Activated T-cell treated with anti-CD3 and anti-CD28 coated beads, Interleukin-2, amount 50 U/mL, for 24 hours (primary cell): Measurements from ENCODE around the gene TRAPPC2L.
A peak's percentile ranks its signal among the peaks of the same experiment; 100 is the strongest.

ENCODE experiments used
- DNase-seq: peaks from one replicate; pipeline ENCODE4 v3.0.0-alpha.2; 2020
- H3K27ac Mint-ChIP-seq: 2 replicates; pipeline ENCODE4 v1.8.0; 2020; ENCODE audit warnings: mild to moderate bottlenecking, mixed read lengths
- H3K27me3 Mint-ChIP-seq: 2 replicates; pipeline ENCODE4 v1.8.0; 2020; ENCODE audit warnings: mixed read lengths
- H3K36me3 Mint-ChIP-seq: 2 replicates; pipeline ENCODE4 v1.8.0; 2020; ENCODE audit warnings: low read depth, mixed read lengths
- H3K4me1 Mint-ChIP-seq: 2 replicates; pipeline ENCODE4 v1.8.0; 2020; ENCODE audit warnings: low read depth, mixed read lengths
- H3K4me3 Mint-ChIP-seq: 2 replicates; pipeline ENCODE4 v1.8.0; 2020; ENCODE audit warnings: mild to moderate bottlenecking, moderate library complexity, mixed read lengths
- H3K9me3 Mint-ChIP-seq: 2 replicates; pipeline ENCODE4 v1.8.0; 2020; ENCODE audit warnings: mixed read lengths

Gene TRAPPC2L, protein sequence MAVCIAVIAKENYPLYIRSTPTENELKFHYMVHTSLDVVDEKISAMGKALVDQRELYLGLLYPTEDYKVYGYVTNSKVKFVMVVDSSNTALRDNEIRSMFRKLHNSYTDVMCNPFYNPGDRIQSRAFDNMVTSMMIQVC

DNA sequence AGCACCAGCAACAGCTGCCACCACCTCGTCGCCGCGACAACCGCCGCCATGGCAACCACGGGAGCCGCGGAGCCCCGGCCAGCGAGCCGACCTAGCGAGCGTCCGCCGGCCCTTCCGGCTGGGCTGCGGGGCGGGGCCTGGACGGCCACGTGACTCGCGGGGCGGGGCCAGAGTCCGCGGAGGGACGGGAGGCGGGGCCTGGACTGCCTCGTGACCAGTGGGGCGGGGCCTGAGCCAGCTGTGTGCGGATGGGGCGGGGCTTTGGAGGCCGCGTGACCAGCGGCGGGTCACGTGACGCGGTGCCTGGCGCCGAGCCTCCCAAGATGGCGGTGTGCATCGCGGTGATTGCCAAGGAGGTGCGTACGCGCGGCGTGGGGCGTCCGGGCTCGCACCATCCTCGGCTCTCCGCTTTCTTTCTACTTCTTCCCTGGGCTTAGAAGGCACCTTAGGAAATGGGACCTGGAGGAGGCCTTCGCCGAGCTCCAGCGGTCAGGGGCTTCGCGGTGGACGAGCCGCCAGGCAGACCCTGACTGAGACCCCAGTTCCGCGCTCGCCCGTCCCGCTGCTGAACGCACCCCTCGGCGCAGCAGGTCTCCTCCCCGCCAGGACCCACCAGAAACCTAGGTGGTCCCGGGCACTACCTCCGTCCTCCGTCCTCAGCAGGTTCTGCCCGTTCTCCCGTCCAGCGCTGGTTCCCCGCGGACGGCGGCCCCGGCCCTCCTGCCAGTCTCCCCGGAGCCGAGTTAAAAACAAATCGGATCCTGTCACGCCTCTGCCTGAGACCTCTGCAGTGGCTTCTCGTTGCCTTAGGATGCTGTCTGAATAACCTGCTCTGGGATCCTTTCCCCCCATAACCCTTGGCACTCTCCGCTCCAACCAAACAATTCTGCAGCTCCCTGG, at the start of gene TRAPPC2L, which contains the start of gene GALNS:
Gene TRAPPC2L (plus strand): TSS at position 300 of the 900 bp plus-strand sequence. CDS start 24 bp downstream, at position 324.
Gene GALNS (minus strand): TSS at position 120 of the 900 bp plus-strand sequence. CDS start 70 bp downstream, at position 50.
- H3K9me3 Mint-ChIP-seq: no peaks in the 10 kb centered on the region
- peak; percentile 99 for DNase-seq
- peak within 1 kb of the TSS; percentile 96 for H3K27ac Mint-ChIP-seq
- peaks cover 50% of the 10 kb centered on the region for H3K36me3 Mint-ChIP-seq
- H3K27me3 Mint-ChIP-seq: no peaks in the 10 kb centered on the region
- peaks cover 33% of the 10 kb centered on the region for H3K4me1 Mint-ChIP-seq
- peak within 1 kb of the TSS; percentile 98 for H3K4me3 Mint-ChIP-seq

DNA sequence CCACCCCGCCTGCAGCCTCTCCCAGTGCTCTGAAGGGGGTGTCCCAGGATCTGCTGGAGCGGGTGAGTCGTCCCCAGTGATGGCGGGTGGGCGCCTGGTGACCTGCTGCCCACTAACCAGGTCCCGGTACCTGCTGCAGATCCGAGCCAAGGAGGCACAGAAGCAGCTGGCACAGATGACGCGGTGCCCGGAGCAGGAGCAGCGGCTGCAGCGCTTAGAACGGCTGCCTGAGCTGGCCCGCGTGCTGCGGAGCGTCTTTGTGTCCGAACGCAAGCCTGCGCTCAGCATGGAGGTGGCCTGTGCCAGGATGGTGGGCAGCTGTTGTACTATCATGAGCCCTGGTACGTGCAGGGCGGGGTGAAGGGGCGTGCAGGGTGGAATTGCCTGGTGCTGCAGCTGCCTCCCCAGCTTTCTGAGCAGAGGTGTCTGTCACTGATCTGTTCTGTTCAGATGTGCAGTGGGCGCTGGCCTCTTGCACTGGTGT, 49.7 kb upstream of the TRAPPC2L start:
- Mint-ChIP-seq H3K4me1 (peaks cover 26% of the 10 kb centered on the region), H3K36me3 (peaks cover 74% of the 10 kb centered on the region), H3K27ac (peak overlapping the region; percentile 98), H3K9me3 (no peaks in the 10 kb centered on the region), H3K4me3 (peak overlapping the region; percentile 93), H3K27me3 (no peaks in the 10 kb centered on the region)
- peak; percentile 52 for DNase-seq

DNA sequence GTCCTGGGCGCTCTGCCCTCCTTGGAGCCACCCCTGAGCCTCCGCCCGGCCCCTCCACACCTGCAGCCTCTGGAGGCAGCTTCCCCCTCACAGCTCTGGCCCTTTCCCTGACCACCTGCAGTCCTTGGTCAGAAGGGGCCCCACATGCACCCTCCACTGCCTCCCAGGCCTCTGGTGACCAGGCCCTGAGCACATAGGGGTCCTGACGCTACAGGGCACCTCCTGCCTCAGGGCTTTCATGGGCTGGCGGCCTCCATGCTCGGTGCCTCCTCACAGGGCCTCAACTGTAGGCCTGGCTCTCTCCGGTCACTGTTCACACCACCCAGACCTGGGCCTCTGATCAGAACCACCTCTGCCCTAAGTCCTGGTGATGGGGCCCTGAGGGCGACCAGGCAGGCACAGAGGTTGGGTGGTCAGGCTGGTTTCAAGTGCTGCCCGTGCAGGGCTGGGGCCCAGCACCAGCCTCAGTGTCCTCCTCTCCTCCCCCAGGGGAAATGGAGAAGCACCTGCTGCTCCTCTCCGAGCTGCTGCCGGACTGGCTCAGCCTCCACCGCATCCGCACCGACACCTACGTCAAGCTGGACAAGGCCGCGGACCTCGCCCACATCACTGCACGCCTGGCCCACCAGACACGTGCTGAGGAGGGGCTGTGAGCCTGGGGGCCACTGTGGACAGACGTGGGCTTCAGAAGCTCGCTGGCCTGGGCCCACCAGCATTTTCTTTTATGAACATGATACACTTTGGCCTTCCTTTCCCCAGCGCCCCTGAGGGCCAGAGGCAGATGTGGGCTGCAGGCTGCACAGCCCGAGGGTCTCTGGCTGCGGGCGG, 49.1 kb upstream of the TRAPPC2L start:
- H3K27ac Mint-ChIP-seq: peak overlapping the region; percentile 98
- H3K9me3 Mint-ChIP-seq: no peaks in the 10 kb centered on the region
- H3K4me3 Mint-ChIP-seq: peak overlapping the region; percentile 93
- DNase-seq: peak; percentile 47
- H3K36me3 Mint-ChIP-seq: peaks cover 74% of the 10 kb centered on the region
- H3K27me3 Mint-ChIP-seq: no peaks in the 10 kb centered on the region
- peaks cover 28% of the 10 kb centered on the region for H3K4me1 Mint-ChIP-seq

DNA sequence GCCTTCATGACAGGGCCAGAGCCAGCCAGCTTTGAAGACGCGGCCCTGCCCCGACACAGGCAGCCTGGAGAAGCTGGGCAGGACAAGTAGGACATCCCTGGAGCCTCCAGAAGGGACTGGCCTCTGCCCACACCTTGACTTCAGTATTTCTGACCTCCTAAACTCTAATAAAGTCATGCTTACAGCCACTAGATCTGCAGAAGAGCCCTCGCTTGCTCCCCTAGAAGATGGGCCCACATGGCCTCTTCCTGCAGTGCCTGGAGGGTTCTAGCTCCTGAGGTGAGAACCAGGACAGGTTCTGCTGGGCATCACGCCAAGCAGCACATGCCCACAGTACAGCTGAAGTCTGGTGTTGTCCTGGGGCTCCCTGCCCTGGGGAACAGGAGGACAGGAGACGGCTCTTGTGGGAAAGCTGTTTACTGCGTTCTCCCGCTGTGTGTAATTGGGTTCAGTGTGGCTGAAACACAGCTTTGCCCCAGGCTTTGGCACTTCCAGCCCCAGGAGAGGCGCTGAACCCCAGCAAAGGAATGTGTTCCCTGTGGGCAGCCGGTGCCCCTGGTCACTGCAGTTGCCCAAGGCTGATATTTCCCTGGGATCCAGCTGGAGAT, 47.8 kb upstream of the TRAPPC2L start:
- Mint-ChIP-seq H3K4me3 (peak overlapping the region; percentile 93), H3K4me1 (peaks cover 33% of the 10 kb centered on the region), H3K36me3 (peaks cover 72% of the 10 kb centered on the region), H3K27me3 (no peaks in the 10 kb centered on the region), H3K9me3 (no peaks in the 10 kb centered on the region), H3K27ac (peak overlapping the region; percentile 98)
- peak; percentile 51 for DNase-seq

DNA sequence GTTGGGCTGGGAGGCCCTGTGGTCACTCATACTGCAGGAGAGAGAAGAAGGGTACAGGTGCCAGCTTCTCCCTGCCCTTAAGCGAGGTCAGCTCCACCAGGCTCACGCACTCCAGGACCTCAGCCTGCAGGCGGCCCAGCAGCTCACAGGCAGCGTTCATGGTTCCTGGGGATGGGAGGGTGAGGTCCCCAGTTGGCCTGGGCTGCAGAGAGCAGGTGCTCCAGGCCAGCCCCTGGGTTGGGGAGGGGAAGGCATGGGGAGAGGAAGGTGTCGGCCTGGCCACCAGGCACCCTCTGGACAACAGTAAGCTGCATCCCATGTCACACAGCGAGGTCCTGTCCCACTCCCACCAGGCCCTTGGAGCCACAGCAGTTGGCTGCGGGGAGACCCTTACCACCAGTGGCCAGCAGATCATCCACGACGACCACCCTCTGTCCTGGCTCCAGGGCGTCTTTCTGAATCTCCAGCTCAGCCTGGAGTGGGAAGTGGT, 47.2 kb upstream of the TRAPPC2L start:
- Mint-ChIP-seq H3K36me3 (peaks cover 66% of the 10 kb centered on the region), H3K4me3 (peak overlapping the region; percentile 93), H3K27me3 (no peaks in the 10 kb centered on the region), H3K27ac (peak overlapping the region; percentile 98), H3K4me1 (peaks cover 33% of the 10 kb centered on the region), H3K9me3 (no peaks in the 10 kb centered on the region)
- peak; percentile 52 for DNase-seq

DNA sequence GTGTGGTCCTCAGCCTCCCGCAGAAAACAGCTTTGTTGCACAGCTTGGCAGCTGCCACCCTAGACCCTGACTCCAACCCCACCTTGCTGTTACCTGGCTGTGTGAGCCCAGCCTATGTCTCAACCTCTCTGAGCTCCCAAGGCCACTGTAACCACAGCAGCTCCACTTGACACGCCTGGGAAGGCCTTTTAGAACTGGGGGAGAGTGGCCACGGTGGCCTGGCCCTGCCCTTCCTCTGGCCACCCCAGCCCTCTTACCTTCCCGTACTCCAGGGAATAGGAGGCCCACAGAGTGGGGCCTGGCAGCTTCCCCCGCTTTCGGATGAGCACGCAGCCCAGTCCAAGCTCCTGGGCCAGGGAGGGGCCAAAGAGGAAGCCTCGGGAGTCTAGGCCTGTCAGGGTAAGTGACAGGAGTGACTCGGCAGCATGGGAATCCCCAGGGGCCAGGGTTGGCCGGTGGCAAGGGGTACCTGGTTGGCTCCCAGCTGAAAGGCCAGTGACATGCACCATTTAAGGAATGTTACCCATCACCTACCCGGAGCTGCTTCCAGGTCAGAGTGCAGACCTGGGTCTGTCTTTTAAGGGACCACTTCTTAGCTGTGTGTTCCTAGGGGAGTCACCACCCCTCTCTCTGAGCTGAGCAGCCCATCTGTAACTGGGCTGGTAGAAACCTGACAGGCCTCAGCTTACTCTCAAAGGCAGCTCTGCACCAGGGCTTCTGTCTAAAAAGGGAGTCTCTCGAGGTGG, 46.6 kb upstream of the TRAPPC2L start:
- H3K4me3 Mint-ChIP-seq: peak overlapping the region; percentile 93
- peak overlapping the region; percentile 98 for H3K27ac Mint-ChIP-seq
- peaks cover 33% of the 10 kb centered on the region for H3K4me1 Mint-ChIP-seq
- H3K27me3 Mint-ChIP-seq: no peaks in the 10 kb centered on the region
- H3K36me3 Mint-ChIP-seq: peaks cover 60% of the 10 kb centered on the region
- H3K9me3 Mint-ChIP-seq: no peaks in the 10 kb centered on the region
- peak; percentile 72 for DNase-seq

DNA sequence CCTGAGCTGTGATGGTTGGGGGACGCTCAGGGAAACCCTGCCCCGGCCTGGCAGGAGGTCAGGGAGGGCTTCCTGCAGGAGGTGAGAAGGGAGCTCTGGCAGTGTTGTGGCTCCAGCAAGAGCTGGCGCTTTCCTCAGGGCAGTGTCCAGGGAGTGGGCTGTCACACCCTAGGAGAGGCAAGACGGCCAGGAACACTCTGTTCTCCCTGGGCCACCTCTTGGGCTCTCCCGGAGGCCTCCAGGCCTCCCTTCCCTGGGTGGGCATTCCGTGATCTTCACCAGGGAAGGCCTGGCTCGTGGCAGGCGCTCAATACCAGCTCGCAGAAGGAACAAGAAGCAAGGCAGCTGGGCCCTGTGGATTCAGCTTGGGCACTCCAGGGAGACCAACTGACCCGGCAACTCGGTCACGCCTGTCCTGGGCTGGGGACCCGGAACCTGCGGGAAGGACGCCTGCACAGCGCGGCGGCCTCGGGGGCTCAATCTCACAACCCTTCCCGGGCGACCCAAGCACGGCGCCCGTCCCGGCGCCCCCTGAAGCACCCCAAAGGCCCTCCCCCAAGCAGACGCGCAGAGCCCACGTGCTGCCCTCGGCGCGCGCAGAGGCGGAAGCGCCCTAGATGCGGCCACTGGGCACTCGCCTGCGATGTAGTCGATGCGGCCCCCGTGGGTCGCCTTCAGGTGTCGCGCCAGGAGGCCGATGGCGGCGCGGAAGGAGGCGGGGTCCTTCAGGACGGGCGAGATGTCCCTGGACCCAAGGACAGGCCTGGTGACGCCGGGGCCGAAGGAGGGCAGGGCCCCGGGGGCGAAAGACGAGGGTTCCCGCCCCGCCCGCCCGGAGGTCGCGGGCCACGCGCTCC, 45.8 kb upstream of the TRAPPC2L start:
- peaks cover 52% of the 10 kb centered on the region for H3K36me3 Mint-ChIP-seq
- no peaks in the 10 kb centered on the region for H3K9me3 Mint-ChIP-seq

DNA sequence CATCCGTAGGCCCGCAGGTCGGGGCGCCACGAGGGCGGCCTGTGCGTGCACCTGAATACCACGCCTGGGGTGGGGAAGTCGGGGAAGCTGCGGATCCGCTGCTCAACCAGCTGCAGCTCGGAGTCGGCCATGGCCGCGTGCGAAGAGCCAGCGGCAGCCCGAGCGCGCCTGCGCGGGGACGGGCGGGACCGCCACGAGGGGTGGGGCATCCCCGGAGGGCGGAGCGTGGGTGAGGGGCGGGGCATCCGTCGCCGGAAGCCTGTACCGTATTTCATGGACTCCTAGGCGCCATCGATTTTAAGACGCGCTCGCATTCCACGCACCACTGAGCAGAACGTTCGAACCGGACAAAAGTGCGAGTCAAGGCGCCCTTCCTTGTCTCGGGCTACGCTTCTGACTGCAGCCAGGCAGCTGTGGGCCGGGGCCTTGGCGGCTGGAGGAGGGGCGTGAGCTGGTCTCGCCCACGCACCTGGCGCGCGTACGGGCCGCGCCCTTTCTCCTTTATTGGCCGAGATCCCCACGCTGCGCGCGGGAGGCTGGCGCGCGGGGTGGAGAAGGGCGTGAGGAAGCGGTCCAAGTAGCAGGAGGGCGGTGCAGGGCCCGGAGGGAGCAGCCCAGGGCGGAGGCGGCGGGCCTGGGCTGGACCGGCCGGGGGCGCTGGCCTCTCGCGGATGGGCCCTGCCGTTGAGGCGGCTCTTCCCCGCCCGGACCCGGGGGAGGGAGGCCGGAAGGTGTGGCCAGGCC, 45.0 kb upstream of the TRAPPC2L start, which contains the start of gene APRT:
Gene APRT (minus strand): TSS at position 160 of the 744 bp plus-strand sequence. CDS start 29 bp downstream, at position 131.
- Mint-ChIP-seq H3K36me3 (peaks cover 44% of the 10 kb centered on the region), H3K27me3 (no peaks in the 10 kb centered on the region), H3K4me3 (peak within 1 kb of the TSS; percentile 93), H3K9me3 (no peaks in the 10 kb centered on the region), H3K27ac (peak within 1 kb of the TSS; percentile 98), H3K4me1 (peaks cover 33% of the 10 kb centered on the region)
- DNase-seq: peak; percentile 100

More for the DNA sequence above, 45.8 kb upstream of the TRAPPC2L start:
- Mint-ChIP-seq H3K4me1 (peaks cover 33% of the 10 kb centered on the region), H3K27me3 (no peaks in the 10 kb centered on the region), H3K4me3 (peak overlapping the region; percentile 93), H3K27ac (peak overlapping the region; percentile 98)
- no peak for DNase-seq

DNA sequence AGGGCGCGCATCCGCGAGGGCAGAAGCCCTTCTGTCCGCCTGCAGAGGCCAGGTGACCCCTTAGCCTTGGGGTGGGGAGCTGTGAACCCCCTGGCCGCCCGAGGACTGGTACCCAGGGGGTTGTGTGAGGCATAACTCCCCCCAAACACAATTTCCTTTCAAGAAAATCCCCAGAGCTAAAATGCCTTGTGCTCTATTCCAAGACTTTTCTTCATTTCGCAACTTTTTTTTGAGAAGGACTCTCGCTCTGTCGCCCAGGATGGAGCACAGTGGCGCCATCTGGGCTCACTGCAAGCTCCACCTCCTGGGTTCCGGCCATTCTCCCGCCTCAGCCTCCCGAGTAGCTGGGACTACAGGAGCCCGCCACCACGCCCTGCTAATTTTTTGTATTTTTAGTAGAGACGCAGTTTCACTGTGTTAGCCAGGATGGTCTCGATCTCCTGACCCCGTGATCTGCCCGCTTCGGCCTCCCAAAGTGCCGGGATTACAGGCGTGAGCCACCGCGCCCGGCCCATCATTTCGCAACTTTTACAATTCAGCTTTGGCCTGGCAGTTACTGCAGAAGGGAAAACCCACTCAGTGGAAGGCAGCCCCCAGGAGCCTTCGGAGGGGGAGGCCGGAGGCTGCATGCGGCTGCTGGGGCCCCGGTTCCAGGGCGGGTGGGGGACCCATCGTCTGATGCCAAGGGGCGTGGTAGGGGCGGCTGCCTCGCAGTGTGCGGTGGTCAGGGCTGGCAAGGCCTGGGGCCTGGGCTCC, 44.2 kb upstream of the TRAPPC2L start:
- Mint-ChIP-seq H3K9me3 (no peaks in the 10 kb centered on the region), H3K27ac (peak overlapping the region; percentile 93), H3K4me3 (peak overlapping the region; percentile 93), H3K27me3 (no peaks in the 10 kb centered on the region), H3K36me3 (peaks cover 37% of the 10 kb centered on the region), H3K4me1 (peaks cover 31% of the 10 kb centered on the region)
- no peak for DNase-seq

DNA sequence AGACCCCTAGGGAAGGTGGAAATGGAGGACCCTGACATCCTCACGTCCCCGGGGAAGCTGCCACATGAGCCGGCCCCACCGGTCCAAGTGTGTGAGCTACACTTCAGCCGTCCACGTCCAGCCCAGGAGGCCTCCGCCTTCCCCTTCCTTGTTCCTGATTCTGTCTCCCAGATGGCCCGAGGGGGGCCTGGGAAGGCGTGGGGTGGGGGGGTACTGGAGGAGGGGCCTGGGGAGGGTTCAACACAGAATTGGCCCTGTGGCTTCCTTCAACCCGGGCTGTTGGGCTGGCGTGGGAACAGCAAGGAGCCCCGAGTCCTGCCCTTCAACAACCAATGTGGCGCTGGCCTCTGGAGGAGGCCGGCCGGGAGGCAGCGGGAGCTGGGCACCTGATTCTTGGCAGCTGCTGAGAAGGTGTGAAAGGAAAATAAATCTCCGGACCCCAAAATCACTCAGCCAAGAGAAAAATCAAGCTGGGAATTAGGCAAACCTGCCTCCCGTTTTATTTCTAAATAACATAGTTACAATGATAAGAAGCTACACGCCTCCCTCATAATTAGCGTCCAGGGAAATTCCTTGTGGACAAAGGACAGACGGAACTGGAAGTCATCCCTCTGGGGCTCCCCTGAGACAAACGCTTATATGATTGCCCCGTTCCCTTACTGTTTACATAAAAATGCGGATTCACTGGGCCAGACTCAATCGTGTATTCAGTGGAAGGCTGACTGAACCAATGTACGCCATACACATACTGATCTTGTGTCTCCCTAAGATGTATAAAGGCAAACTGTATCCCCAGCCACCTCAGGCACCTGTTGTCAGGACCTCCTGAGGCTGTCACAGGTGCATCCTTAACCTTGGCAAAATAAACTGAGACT, 43.4 kb upstream of the TRAPPC2L start:
- DNase-seq: no peak

DNA sequence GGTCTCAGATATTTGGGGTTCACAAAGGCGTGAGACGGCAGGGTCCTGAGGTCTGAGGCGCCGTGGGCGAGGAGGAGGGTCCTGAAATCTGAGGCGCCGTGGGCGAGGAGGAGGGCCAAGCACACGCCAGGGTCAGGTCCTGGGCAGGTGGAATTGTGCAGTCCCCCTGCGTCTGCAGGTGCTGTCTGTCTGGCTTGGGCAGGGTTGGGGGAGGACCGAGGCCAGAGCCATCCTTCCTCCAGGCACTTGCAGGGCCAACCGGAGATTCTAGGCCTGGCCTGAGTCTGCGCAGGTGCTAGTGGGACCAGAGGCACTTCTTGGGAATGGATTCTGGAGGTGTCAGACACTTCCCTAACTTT, 42.8 kb upstream of the TRAPPC2L start:
- Mint-ChIP-seq H3K27ac (peak overlapping the region; percentile 41), H3K9me3 (no peaks in the 10 kb centered on the region), H3K4me3 (peak overlapping the region; percentile 23), H3K27me3 (no peaks in the 10 kb centered on the region), H3K36me3 (peaks cover 22% of the 10 kb centered on the region), H3K4me1 (peaks cover 22% of the 10 kb centered on the region)
- no peak for DNase-seq

More for the DNA sequence above, 43.4 kb upstream of the TRAPPC2L start:
- H3K9me3 Mint-ChIP-seq: no peaks in the 10 kb centered on the region
- H3K27ac Mint-ChIP-seq: peak overlapping the region; percentile 41
- H3K27me3 Mint-ChIP-seq: no peaks in the 10 kb centered on the region
- peaks cover 29% of the 10 kb centered on the region for H3K36me3 Mint-ChIP-seq
- H3K4me3 Mint-ChIP-seq: peak overlapping the region; percentile 23
- H3K4me1 Mint-ChIP-seq: peaks cover 24% of the 10 kb centered on the region
